ENCODE measurements around the gene NLK. TPM values are rescaled to one million over a fixed set of nuclear protein-coding genes. Genes with fewer than 3 reads are reported as not detected.
"Not testable (repeated sequence)": the region's sequence is repeated elsewhere in the genome, so short reads cannot be mapped to it uniquely, and the experiment has no call there.

NLK gene
- total and polyA plus RNA-seq, 7 donors = 9.3 to 17.1 (median 15.0) TPM

DNA sequence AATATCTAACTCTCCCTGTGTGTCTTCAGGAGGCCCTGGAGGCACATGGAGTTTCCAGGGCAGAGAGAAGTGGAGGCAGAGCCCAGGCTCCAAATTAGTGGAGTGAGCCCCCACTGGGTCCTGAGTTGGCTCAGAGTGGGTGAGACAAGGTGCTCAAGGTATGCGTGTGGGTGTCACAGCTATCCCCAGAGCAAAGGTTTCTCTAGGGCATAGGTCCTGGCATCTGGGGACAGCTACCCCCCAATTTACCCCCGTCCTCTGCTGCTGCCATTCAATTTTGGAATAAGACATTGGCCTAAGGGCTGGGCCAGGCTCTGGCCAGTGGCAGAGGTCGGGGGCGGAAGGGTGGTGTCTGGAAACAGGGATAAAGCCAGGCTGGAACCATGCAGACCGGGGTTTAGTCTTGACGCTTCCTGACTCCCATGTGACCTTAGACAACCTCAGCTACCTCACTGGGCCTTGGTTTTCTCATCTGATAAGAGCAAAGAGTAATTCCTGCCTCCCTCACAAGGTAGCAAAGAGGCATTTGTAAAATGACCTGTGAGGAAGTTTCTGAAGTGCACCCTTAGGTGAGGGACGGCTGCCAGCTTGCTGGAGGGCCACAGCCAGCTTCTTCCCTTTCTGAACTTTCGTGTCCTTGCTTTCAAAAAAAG lies 198.3 kb downstream of the NLK start:
- Histone ChIP-seq H3K4me1 (no peaks in the 10 kb centered on the region), H3K27ac (no peak overlapping the region), H3K36me3 (no peaks in the 10 kb centered on the region), H3K9me3 (no peaks in the 10 kb centered on the region), H3K4me3 (no peak overlapping the region), H3K27me3 (no peaks in the 10 kb centered on the region)
- TF ChIP-seq EP300 (IDR thresholded peaks at IDR 0.05) (no peak), POLR2AphosphoS5 (IDR thresholded peaks at IDR 0.05) (no peak)
- 85 to 86% methylated on average over 8 of the region's 8 CpGs for WGBS, 2 donors
- DNase-seq = no peak
- intact Hi-C loops (cut with DNase I) = no loop called here

DNA sequence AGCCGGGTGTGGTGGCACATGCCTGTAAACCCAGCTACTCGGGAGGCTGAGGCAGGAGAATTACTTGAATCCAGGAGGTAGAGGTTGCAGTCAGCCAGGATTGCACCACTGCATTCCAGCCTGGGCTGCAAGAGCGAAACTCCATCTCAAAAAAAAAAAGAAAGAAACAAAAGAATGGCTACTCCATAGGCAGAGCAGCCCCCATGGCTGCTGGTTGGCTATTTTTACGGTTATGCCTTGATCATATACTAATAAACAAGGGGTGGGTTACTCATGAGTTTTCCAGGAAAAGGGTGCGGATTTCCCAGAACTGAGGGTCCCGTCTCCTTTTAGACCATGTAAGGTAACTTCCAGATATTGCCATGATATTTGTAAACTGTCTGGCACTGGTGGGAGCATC lies 200.3 kb downstream of the NLK start:
- no peak for DNase-seq
- Histone ChIP-seq H3K4me3 (no peak overlapping the region), H3K9me3 (no peaks in the 10 kb centered on the region), H3K36me3 (no peaks in the 10 kb centered on the region), H3K27ac (no peak overlapping the region), H3K27me3 (no peaks in the 10 kb centered on the region), H3K4me1 (no peaks in the 10 kb centered on the region)
- WGBS, 2 donors = 82 to 86% methylated on average over 6 of the region's 6 CpGs
- intact Hi-C loops (cut with DNase I) = no loop called here
- no peak for TF ChIP-seq POLR2AphosphoS5 (IDR thresholded peaks at IDR 0.05)
- TF ChIP-seq POLR2A (IDR thresholded peaks at IDR 0.05) = no peak
- TF ChIP-seq, protein P1, sequence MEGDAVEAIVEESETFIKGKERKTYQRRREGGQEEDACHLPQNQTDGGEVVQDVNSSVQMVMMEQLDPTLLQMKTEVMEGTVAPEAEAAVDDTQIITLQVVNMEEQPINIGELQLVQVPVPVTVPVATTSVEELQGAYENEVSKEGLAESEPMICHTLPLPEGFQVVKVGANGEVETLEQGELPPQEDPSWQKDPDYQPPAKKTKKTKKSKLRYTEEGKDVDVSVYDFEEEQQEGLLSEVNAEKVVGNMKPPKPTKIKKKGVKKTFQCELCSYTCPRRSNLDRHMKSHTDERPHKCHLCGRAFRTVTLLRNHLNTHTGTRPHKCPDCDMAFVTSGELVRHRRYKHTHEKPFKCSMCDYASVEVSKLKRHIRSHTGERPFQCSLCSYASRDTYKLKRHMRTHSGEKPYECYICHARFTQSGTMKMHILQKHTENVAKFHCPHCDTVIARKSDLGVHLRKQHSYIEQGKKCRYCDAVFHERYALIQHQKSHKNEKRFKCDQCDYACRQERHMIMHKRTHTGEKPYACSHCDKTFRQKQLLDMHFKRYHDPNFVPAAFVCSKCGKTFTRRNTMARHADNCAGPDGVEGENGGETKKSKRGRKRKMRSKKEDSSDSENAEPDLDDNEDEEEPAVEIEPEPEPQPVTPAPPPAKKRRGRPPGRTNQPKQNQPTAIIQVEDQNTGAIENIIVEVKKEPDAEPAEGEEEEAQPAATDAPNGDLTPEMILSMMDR (IDR thresholded peaks at IDR 0.05) = no peak
- TF ChIP-seq EP300 (IDR thresholded peaks at IDR 0.05) = no peak

DNA sequence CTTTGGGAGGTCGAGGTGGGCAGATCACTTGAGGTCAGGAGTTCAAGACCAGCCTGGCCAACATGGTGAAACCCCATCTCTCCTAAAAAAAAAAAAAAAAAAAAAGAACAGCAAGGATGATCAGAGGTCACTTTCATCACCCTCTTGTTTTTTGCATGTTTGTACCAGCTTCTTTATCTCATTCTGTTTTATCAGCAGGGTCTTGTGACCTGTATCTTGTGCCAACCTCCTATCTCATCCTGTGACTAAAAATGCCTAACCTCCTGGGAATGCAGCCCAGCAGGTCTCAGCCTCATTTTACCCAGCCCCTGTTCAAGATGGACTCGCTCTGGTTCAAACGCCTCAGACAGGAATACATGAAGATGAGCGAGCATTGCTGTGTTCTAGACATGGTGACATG lies 200.8 kb downstream of the NLK start:
- DNase-seq; H3K36me3 ChIP-seq; H3K4me3 ChIP-seq; H3K9me3 ChIP-seq; intact Hi-C loops (cut with DNase I); H3K27ac ChIP-seq; H3K27me3 ChIP-seq; H3K4me1 ChIP-seq: not testable (repeated sequence)
- WGBS, 2 donors = 82 to 91% methylated on average over 4 of the region's 4 CpGs

DNA sequence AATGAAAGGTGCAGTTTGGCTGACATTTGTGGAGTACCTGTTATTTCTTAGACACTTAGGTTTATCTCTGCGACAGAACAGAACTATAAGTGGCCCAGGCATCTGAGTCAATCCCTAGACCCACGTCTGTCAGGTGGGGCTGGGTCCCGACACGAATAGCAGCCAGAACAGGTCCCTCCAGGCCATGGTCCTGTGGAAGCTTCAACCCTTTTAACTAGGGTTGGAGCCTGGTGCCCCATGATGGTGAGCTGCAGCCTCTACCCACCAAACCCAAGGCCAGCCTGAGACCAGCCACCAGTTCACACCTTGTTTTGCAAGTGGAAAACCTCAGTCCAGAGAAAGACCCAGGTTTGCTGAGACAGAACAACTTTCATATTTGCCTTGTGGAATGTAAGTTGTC lies 202.0 kb downstream of the NLK start:
- 89 to 90% methylated on average over 4 of the region's 4 CpGs for WGBS, 2 donors
- intact Hi-C loops (cut with DNase I) = no loop called here

More for the DNA sequence above, 202.0 kb downstream of the NLK start:
- Histone ChIP-seq H3K36me3 (no peaks in the 10 kb centered on the region), H3K9me3 (no peaks in the 10 kb centered on the region), H3K4me1 (no peaks in the 10 kb centered on the region), H3K27me3 (no peaks in the 10 kb centered on the region), H3K4me3 (no peak overlapping the region), H3K27ac (no peak overlapping the region)
- no peak for DNase-seq
- TF ChIP-seq POLR2A (IDR thresholded peaks at IDR 0.05) = no peak
- no peak for TF ChIP-seq POLR2AphosphoS5 (IDR thresholded peaks at IDR 0.05)
- TF ChIP-seq, protein P1 (IDR thresholded peaks at IDR 0.05) = no peak
- TF ChIP-seq EP300 (IDR thresholded peaks at IDR 0.05) = no peak

Small RNA genes within 50 kb of the gene (small RNA-seq; reads per million reads assigned to genes)
- gene RF00006 = 0 reads per million in 3 donors
- gene RF00156 = 0 reads per million in 3 donors
- gene RF00601 = 0 reads per million in 3 donors
- gene RPS29P22 = 0 reads per million in 3 donors

Other genes starting within 250 kb of the NLK start
- under 1 TPM in 3 of 4 donors, not detected in 1; 0.16 to 0.83 (median 0.41) TPM for gene NOS2, start 242.1 kb upstream of the NLK start, total RNA-seq
- gene NOS2, start 242.1 kb upstream of the NLK start, polyA plus RNA-seq = 10 to 100 TPM in 1 of 3 donors, 1 to 10 TPM in 2; 3.6 to 94.0 (median 6.5) TPM
- 10 to 100 TPM; 15.5 to 27.1 (median 19.7) TPM for gene LYRM9, start 149.3 kb upstream of the NLK start, total RNA-seq
- gene LYRM9, start 149.3 kb upstream of the NLK start, polyA plus RNA-seq = 1 to 10 TPM; 2.1 to 10.0 (median 7.8) TPM

Data from sigmoid colon (tissue), 7 donors.